Measurements from ENCODE around the gene LRRC43. TPM values are rescaled to one million over a fixed set of nuclear protein-coding genes. Genes with fewer than 3 reads are reported as not detected.

LRRC43 gene
- polyA plus RNA-seq, 2 of the 4 experiments (the other 2 are of a cell fraction): 0.09 to 0.14 TPM

DNA sequence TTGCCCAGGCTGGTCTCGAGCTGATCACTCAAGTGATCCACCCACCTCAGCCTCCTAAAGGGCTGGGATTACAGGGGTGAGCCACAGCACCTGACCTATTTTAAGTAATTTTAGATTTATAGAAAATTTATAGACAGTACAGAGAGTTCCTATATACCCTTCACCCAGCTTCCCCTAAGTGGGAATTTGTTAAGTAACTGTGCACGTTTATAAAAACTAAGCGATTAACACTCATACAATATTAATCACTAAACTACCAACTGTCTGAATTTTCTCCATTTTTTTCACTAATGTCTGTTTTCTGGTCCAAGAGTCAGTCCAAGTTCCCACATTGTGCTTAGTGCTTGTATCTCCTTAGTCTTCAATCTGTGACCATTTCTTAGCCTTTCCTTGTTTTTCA is 14.4 kb upstream of the LRRC43 start:
- ChIA-PET CTCF (interaction anchor here (0.6 to 1.0 kb wide), 2 partner anchors 22 to 23 kb away, joined by 3 to 7 read pairs; no protein-coding TSS in a partner anchor), POLR2A (no interaction called here)
- Histone ChIP-seq H3K4me1 (no peaks in the 10 kb centered on the region), H3K4me3 (no peak overlapping the region), H3K9me3 (no peaks in the 10 kb centered on the region), H3K27ac (no peak overlapping the region), H3K4me2 (no peak overlapping the region)
- TF ChIP-seq NR3C1 (IDR thresholded peaks at IDR 0.05) (no peak), FOSB (CRISPR knock-in tag; IDR thresholded peaks at IDR 0.05) (no peak)
- DNase-seq (ENCODE audit: low read depth in 1 of 2, low spot score in 1 of 2) (no peak), FAIRE-seq (no peak), ATAC-seq (no peak)
- 82% methylated on average over 3 of the region's 3 CpGs for WGBS (ENCODE audit: missing lambda C conversion rate)

DNA sequence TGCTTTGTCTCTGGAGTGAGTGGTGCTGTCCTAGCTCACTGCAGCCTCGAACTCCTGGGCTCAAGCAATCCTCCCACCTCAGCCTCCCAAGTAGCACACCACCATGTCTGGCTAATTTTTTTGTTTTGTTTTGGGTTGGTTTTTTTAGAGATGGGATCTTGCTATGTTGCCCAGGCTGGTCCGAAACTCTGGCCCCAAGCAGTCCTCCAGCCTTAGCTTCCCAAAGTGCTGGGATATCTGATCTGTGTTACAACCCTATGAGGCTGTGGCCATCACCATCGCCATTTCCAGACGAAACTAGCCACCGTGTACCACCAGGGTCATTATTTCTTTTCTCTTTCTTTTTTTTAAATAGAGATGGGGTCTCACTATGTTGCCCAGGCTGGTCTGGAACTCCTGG is 11.5 kb upstream of the LRRC43 start:
- DNase-seq (ENCODE audit: low read depth in 1 of 2, low spot score in 1 of 2): no peak

DNA sequence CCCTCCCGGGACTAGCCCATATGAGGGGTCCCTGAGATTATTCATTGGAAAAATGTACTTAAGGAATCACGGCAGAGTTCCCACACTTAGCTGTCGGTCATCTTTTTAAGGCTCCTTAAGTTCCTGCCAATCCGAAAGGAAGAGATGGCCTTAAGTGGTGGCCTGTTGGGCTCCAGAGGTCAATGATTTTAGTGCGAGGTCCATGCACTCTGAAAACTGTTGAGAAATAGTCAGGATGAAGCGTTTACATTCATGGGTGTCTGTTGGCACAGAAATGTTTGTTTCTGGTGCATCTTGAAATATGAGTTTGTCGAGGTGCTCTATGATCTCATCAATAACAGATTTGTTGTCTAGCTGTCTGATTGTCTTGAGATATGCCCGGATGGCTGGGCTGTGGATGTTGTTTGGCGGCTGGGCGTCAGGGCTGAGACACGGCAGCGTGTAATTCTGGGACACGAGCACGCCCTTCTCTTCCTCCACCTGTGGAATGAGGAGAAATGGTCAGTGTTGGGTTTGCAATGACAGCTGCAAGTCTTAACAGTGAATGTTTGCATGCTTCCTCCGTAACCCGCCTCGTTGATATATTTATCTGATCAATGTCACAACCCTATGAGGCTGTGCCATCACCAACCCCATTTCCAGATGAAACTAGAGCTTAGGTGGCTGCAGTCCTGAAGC is 10.5 kb upstream of the LRRC43 start:
- H3K4me1 ChIP-seq: no peaks in the 10 kb centered on the region
- WGBS (ENCODE audit: missing lambda C conversion rate): 65% methylated on average over 17 of the region's 17 CpGs
- DNase-seq (ENCODE audit: low read depth in 1 of 2, low spot score in 1 of 2): no peak
- H3K27ac ChIP-seq: no peak overlapping the region
- ATAC-seq: no peak
- H3K4me2 ChIP-seq: no peak overlapping the region
- H3K9me3 ChIP-seq: no peaks in the 10 kb centered on the region
- no peak for FAIRE-seq
- POLR2A ChIA-PET: no interaction called here
- TF ChIP-seq HOXB13 (CRISPR knock-in tag; IDR thresholded peaks at IDR 0.05; ENCODE audit: low read depth): no peak
- no peak overlapping the region for H3K4me3 ChIP-seq
- CTCF ChIA-PET: interaction anchor here (0.5 to 2.7 kb wide), 5 partner anchors 18 to 166 kb away, joined by 3 to 8 read pairs (median 3); no protein-coding TSS in a partner anchor

More for the DNA sequence above, 11.5 kb upstream of the LRRC43 start:
- no peak overlapping the region for H3K27ac ChIP-seq
- ATAC-seq (no peak), FAIRE-seq (no peak)
- CTCF ChIA-PET: interaction anchor here (0.6 to 1.2 kb wide), 3 partner anchors 26 to 41 kb away, joined by 3 read pairs; no protein-coding TSS in a partner anchor
- 37% methylated on average over 5 of the region's 5 CpGs for WGBS (ENCODE audit: missing lambda C conversion rate)
- no peak overlapping the region for H3K4me2 ChIP-seq
- H3K9me3 ChIP-seq: no peaks in the 10 kb centered on the region
- POLR2A ChIA-PET: no interaction called here
- no peaks in the 10 kb centered on the region for H3K4me1 ChIP-seq
- TF ChIP-seq, protein P1, sequence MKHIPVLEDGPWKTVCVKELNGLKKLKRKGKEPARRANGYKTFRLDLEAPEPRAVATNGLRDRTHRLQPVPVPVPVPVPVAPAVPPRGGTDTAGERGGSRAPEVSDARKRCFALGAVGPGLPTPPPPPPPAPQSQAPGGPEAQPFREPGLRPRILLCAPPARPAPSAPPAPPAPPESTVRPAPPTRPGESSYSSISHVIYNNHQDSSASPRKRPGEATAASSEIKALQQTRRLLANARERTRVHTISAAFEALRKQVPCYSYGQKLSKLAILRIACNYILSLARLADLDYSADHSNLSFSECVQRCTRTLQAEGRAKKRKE (CRISPR knock-in tag; IDR thresholded peaks at IDR 0.05; ENCODE audit: low read depth): no peak
- TF ChIP-seq FOSB (CRISPR knock-in tag; IDR thresholded peaks at IDR 0.05) (no peak), SREBF2 (IDR thresholded peaks at IDR 0.05) (no peak), CEBPB (IDR thresholded peaks at IDR 0.05) (no peak), GATA3 (IDR thresholded peaks at IDR 0.05; ENCODE audit: borderline replicate concordance) (no peak), ZSCAN20 (CRISPR knock-in tag; IDR thresholded peaks at IDR 0.05) (no peak)
- no peak overlapping the region for H3K4me3 ChIP-seq

DNA sequence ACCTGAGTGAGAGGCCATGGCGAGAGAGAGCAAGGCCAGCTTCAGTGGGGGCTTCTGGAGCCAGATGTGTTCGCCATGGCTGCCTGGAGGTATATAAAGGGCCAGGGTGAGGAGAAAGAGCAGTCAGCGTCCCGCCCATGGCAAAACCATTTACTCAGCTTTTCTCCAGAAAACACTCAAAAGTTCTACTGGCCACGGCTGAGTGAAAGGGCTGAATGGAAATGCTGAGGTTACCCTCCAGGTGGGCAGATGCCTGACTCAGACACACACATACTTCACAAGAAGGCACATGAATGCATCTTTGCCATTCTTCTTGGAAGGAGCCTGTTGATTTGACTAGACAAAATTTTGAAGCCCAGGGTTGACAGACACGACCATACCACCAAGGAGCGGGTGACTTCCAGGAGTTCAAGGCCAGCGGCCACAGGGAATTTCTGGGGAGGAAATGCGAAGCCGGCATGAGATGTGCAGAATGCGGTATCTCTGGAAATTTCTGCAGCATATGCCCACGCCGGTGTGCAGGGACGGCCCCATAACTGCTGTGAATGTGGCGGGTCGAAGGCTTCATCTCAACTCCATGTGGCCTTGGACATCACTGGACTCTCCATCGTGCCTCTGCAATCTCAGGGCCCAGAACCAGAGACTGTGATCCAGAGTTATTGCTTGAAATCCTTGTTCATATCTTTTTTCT is 8.6 kb upstream of the LRRC43 start, which contains the start of gene IL31:
Gene IL31, minus strand, starts transcription at position 67 of the 691 bp plus-strand sequence. Its CDS starts 49 bp downstream, at position 18.
- WGBS (ENCODE audit: missing lambda C conversion rate): 79% methylated on average over 17 of the region's 17 CpGs
- TF ChIP-seq CEBPB (IDR thresholded peaks at IDR 0.05): no peak
- no peak for TF ChIP-seq FOXS1 (CRISPR knock-in tag; IDR thresholded peaks at IDR 0.05)
- no peak for TF ChIP-seq HOXA7 (CRISPR knock-in tag; IDR thresholded peaks at IDR 0.05)
- TF ChIP-seq ZFP36 (IDR thresholded peaks at IDR 0.05; ENCODE audit: borderline replicate concordance, partially characterized antibody): no peak
- TF ChIP-seq EHF (CRISPR knock-in tag; IDR thresholded peaks at IDR 0.05): no peak
- no peak for TF ChIP-seq HOXB5 (CRISPR knock-in tag; IDR thresholded peaks at IDR 0.05)
- no peak for TF ChIP-seq ESRRA (IDR thresholded peaks at IDR 0.05; ENCODE audit: borderline replicate concordance, low read length)
- no peak for TF ChIP-seq POLR2AphosphoS2 (conservative IDR thresholded peaks at IDR 0.05; ENCODE audit: low read length)
- TF ChIP-seq SREBF2 (IDR thresholded peaks at IDR 0.05): no peak
- TF ChIP-seq CHD2 (IDR thresholded peaks at IDR 0.05; ENCODE audit: low read length, partially characterized antibody): no peak
- no peak for TF ChIP-seq NR3C1 (IDR thresholded peaks at IDR 0.05)
- TF ChIP-seq CHD4 (IDR thresholded peaks at IDR 0.05; ENCODE audit: borderline replicate concordance): no peak
- no peak for TF ChIP-seq BHLHE40 (IDR thresholded peaks at IDR 0.05; ENCODE audit: low read depth, low read length)
- TF ChIP-seq NPAS2 (CRISPR knock-in tag; IDR thresholded peaks at IDR 0.05; ENCODE audit: borderline replicate concordance): no peak
- TF ChIP-seq RAD21 (conservative IDR thresholded peaks at IDR 0.05 in 1 of 2, IDR thresholded peaks at IDR 0.05 in 1 of 2): no peak
- no peak for TF ChIP-seq PHF8 (IDR thresholded peaks at IDR 0.05; ENCODE audit: borderline replicate concordance, low read depth)
- TF ChIP-seq, protein P2, sequence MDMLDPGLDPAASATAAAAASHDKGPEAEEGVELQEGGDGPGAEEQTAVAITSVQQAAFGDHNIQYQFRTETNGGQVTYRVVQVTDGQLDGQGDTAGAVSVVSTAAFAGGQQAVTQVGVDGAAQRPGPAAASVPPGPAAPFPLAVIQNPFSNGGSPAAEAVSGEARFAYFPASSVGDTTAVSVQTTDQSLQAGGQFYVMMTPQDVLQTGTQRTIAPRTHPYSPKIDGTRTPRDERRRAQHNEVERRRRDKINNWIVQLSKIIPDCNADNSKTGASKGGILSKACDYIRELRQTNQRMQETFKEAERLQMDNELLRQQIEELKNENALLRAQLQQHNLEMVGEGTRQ (IDR thresholded peaks at IDR 0.05): no peak
- TF ChIP-seq KDM5A (IDR thresholded peaks at IDR 0.05): no peak
- TF ChIP-seq, protein P3, sequence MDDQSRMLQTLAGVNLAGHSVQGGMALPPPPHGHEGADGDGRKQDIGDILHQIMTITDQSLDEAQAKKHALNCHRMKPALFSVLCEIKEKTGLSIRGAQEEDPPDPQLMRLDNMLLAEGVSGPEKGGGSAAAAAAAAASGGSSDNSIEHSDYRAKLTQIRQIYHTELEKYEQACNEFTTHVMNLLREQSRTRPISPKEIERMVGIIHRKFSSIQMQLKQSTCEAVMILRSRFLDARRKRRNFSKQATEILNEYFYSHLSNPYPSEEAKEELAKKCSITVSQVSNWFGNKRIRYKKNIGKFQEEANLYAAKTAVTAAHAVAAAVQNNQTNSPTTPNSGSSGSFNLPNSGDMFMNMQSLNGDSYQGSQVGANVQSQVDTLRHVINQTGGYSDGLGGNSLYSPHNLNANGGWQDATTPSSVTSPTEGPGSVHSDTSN (IDR thresholded peaks at IDR 0.05): no peak
- no peak for TF ChIP-seq RFX5 (IDR thresholded peaks at IDR 0.05)
- Histone ChIP-seq H3K27ac (no peak within 1 kb of the TSS), H3K4me3 (no peak within 1 kb of the TSS), H3K9me3 (no peaks in the 10 kb centered on the region), H3K4me1 (no peaks in the 10 kb centered on the region), H3K4me2 (no peak within 1 kb of the TSS)
- ChIA-PET CTCF (interaction anchor here (2.7 to 3.0 kb wide), 2 partner anchors 16 to 51 kb away, joined by 8 read pairs; no protein-coding TSS in a partner anchor), POLR2A (no interaction called here)
- FAIRE-seq (no peak), DNase-seq (ENCODE audit: low read depth in 1 of 2, low spot score in 1 of 2) (no peak), ATAC-seq (no peak)
